CD4-positive, alpha-beta T cell treated with Interleukin-4 for 1 hour (primary cell): ENCODE results near the gene GAS7.

Experiments
- DNase-seq, 2 donors: peaks; one replicate each; pipeline ENCODE4 v3.0.0-alpha.2; 2020 to 2022

GAS7 gene

DNA sequence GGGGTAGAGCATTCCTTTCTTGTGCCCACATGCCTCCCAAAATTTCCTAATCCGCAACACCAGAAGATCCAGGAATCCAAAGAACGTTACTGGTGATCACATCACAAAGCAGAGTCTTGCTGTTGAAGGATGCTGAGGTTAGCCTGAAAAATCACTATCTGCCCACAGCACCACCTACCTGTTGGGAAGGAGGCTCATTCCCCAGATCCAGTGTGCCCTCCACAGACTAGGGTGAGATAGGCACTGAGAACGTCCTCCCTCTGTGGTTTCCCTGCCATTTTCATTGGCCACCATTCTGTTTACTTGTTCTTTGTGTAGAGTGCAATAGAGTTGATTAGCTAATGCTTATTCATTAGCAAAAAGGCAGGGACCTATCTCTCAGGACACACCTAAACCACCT is 323.7 kb downstream of the GAS7 start:
- no peak for DNase-seq

DNA sequence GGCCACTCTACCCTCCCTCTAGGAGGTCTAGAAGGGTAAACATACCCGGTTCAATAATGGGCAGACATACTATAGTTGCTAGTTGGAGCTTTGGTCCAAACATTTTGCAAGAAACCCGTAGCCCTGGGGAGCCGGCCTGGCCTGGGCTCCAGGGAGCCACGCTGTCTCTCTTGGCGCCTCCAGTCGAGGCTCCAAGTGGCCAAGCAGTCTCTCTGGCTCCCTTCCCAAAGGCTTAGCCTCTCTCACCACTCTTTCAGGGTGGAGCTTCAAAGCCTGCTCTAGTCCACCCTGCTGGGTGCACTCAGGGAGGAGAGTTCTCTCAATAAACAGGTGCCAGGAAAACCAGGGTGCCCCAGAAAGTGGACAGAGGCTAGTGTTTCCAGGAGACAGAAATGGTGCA is 325.6 kb downstream of the GAS7 start:
- no peak for DNase-seq

DNA sequence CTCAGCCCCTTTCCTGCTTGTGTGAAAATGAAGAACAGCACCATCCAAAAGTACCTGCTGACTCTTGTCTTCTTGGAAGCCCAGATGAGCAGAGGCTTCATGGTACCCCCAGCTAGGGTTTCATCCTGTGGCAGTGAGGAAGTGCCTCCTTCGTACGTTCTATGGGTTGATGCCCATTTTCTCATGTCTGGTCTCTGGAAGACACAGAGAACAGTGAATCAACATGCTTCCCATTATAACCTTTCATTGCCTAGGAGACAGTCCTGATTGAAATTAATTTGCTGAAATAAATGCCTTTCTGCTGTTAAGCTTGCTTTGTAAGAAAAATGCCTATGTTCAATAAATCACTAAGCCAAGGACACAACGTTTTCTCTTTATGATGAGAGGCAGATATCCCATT is 329.9 kb downstream of the GAS7 start:
- DNase-seq: no peak

DNA sequence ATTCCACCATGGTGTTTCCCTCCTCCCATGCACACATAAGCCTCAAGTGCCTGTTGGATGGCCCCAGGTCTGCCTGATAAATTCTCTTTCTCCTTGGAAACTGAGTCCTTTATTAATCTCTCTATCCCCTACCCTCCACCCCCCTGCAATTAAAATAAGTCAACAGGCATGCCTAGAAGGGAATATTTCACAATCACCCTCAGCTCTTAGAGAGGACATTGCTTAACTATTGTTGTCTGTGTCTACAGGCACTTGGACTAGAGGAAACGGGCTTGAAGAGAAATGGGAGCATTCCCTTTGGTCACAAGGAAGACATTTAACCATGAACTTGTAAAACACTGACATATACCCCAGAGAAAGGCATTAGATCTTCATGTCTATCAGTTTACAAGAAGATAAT is 332.8 kb downstream of the GAS7 start:
- no peak for DNase-seq

DNA sequence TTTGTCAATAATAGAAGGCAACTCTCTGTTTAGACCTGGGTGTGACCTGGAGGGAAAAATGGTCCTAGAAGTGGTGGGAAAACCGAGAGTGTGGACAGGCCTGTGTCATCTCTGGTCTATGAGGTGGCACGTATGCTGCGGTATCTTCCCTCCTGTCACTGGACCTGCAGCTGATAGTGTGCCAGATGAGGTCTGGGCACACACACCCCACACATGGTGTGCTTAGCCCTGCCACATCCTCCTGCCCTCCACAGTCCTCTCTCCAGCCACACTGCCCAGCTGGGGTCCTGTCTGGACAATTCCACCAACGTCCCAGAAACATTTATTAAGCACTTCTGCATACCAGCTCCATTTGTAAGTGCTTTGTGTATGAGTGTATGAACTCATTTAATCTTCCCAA is 335.5 kb downstream of the GAS7 start:
- DNase-seq: no peak

DNA sequence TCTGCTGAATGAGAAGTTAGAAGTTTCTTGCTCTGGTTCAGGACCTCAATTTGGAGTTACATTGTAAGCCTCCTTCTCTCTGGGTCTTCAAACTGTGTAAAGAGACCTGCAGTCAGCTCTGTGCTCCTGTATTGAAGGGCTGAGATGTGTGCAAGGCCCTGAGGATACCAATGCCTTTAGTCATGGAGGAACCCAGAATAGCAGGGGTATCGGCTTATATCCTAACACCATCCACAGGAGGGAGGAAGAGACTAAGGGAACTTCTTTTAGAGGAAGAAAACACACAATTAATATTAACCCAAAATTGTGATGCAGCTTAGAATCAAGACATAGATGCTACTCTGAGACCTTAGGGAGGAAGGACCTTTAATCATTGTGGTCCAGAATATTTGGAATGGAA is 336.2 kb downstream of the GAS7 start:
- DNase-seq: no peak

DNA sequence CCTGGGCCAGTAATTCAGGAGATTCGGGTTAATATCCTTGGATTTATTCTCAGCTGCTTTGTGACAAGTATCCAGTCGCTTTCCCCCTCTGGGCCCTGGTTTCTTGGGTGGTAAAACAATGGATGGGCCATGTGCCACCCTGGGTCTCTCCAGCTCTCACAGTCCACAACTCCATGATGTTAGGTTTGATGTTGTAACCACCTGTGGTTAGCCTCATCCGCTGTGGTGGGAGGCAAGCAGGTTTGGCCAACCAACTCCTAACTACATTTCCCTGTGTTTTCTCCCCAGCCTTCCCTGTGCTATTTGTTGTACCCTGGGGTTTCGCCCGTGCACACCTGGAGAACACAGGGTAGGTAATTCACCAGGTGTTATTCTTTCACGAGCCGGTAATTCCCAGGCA is 337.6 kb downstream of the GAS7 start:
- no peak for DNase-seq
